OCI-LY7 (cell line): ENCODE measurements around the gene KRTDAP. TPM values are rescaled to one million over a fixed set of nuclear protein-coding genes. Genes with fewer than 3 reads are reported as not detected.

Experiments
- BruUV-seq: library from RNA; stranded (reverse); fragments of 400-500 nt; replicated peaks from 2 replicates; lab custom pipeline; 2021; lab: Mats Ljungman, UMichigan
- CTCF ChIA-PET: fragments of 300-600 bp; sonication (Branson Sonifier 250); formaldehyde crosslinking; loops from one replicate; lab custom pipeline; 2022; ENCODE audit warnings: antibody characterized with exemption; ENCODE audit not compliant: unreplicated experiment; lab: Charles Lee
- POLR2A ChIA-PET: fragments of 300-600 bp; sonication (Branson Sonifier 250); formaldehyde crosslinking; loops from one replicate; lab custom pipeline; 2022; ENCODE audit warnings: antibody characterized with exemption; lab: Charles Lee
- DNase-seq: peaks from one replicate; pipeline ENCODE4 v3.0.0-alpha.2; 2015; ENCODE audit warnings: low spot score
- H2AFZ ChIP-seq: fragments of 200-600 bp; sonication (generic), shearing (Covaris generic); 2 replicates; pipeline ENCODE4 v1.6.1; 2014; ENCODE audit warnings: mild to moderate bottlenecking, antibody characterized with exemption, low read length, moderate library complexity
- H3K27ac ChIP-seq: fragments of 200-600 bp; sonication (generic); 2 replicates; pipeline ENCODE4 v1.5.1; 2014; ENCODE audit warnings: mixed run types, low read depth, mild to moderate bottlenecking, moderate library complexity, low read length, inconsistent platforms; ENCODE audit not compliant: poor library complexity, severe bottlenecking
- H3K36me3 ChIP-seq: fragments of 200-600 bp; sonication (generic); 2 replicates; pipeline ENCODE4 v1.6.1; 2014; ENCODE audit warnings: mild to moderate bottlenecking, antibody characterized with exemption, low read length, moderate library complexity, mixed read lengths; ENCODE audit not compliant: insufficient read depth
- H3K4me1 ChIP-seq: fragments of 200-600 bp; sonication (generic); 2 replicates; pipeline ENCODE4 v1.5.1; 2014; ENCODE audit warnings: mild to moderate bottlenecking, low read length; ENCODE audit not compliant: insufficient read depth, poor library complexity, severe bottlenecking
- H3K4me2 ChIP-seq: fragments of 200-600 bp; sonication (generic); 2 replicates; pipeline ENCODE4 v1.6.1; 2014; ENCODE audit warnings: mild to moderate bottlenecking, low read length
- H3K4me3 ChIP-seq: fragments of 200-600 bp; sonication (generic); 2 replicates; pipeline ENCODE4 v1.5.1; 2014; ENCODE audit warnings: mild to moderate bottlenecking, low read depth, low read length; ENCODE audit not compliant: poor library complexity, severe bottlenecking
- H3K79me2 ChIP-seq: fragments of 200-600 bp; sonication (generic); 2 replicates; pipeline ENCODE4 v1.6.1; 2016; ENCODE audit warnings: low read depth, mild to moderate bottlenecking, low read length, moderate library complexity, mixed read lengths; ENCODE audit not compliant: insufficient read depth
- H3K9me2 ChIP-seq: fragments of 200-600 bp; sonication (generic); 2 replicates; pipeline ENCODE4 v1.6.1; 2016; ENCODE audit warnings: mild to moderate bottlenecking, low read length, mixed read lengths; ENCODE audit not compliant: insufficient read depth
- H3K9me3 ChIP-seq: fragments of 200-600 bp; sonication (generic); 2 replicates; pipeline ENCODE4 v1.6.1; 2014; ENCODE audit warnings: mild to moderate bottlenecking, mixed run types, low read length, mixed read lengths
- H4K20me1 ChIP-seq: fragments of 200-600 bp; sonication (generic); 2 replicates; pipeline ENCODE4 v1.6.1; 2014; ENCODE audit warnings: mild to moderate bottlenecking, antibody characterized with exemption, low read length, moderate library complexity, mixed read lengths; ENCODE audit not compliant: insufficient read depth
- CTCF ChIP-seq: fragments of 200-600 bp; sonication (generic); conservative IDR thresholded peaks from 2 replicates; pipeline ENCODE4 v1.5.1; 2014; ENCODE audit warnings: mild to moderate bottlenecking, antibody characterized with exemption, low read length, moderate library complexity, mixed read lengths
- EZH2phosphoT487 ChIP-seq: fragments of 200-600 bp; sonication (generic); IDR thresholded peaks from 2 replicates; pipeline ENCODE4 v1.6.1; 2018; ENCODE audit warnings: low read depth, borderline replicate concordance, mild to moderate bottlenecking, mixed run types, antibody characterized with exemption, low read length, moderate library complexity, mixed read lengths
- intact Hi-C: fragments of 100-400 bp; cut with micrococcal nuclease; formaldehyde crosslinking; loops from one replicate; pipeline ENCODE4 v1.10.0; 2022; ENCODE audit not compliant: unreplicated experiment
- total RNA-seq, 2 experiments: library from RNA; depleted of rRNA in 1 of 2; stranded (reverse); fragments of >200 nt in 1 of 2; shearing (Covaris generic) in 1 of 2; gene quantifications; 2 replicates each; pipeline ENCODE4 v1.2.3, GENCODE V29; 2014 to 2022

Gene KRTDAP
- total RNA-seq, 2 experiments from 2014 or later = not detected

- no TSS peak for BruUV-seq
- Histone ChIP-seq H3K4me2 (peak overlapping the region; percentile 67), H3K4me1 (peaks cover 65% of the 10 kb centered on the region), H4K20me1 (no peaks in the 10 kb centered on the region), H3K4me3 (peak overlapping the region; percentile 21), H3K9me2 (no peaks in the 10 kb centered on the region), H3K79me2 (no peaks in the 10 kb centered on the region), H3K9me3 (no peaks in the 10 kb centered on the region), H2AFZ (no peak overlapping the region), H3K27ac (peak overlapping the region; percentile 5), H3K36me3 (no peaks in the 10 kb centered on the region)
- POLR2A ChIA-PET = interaction anchor here (0.5 to 1.4 kb wide), 3 partner anchors 56 to 216 kb away, joined by 3 to 4 read pairs (median 3); no protein-coding TSS in a partner anchor
- DNase-seq = peak; percentile 80
- CTCF ChIA-PET = no interaction called here
- TF ChIP-seq CTCF = no peak
- TF ChIP-seq EZH2phosphoT487 = no peak
- intact Hi-C loops = no loop called here
These were observed 31.4 kb downstream of the KRTDAP start for GRCh38 chr19:35458731-35459391.

- intact Hi-C loops = no loop called here
- BruUV-seq = no TSS peak
- Histone ChIP-seq H3K79me2 (no peaks in the 10 kb centered on the region), H3K4me2 (peak overlapping the region; percentile 67; the same call in 1 of the 2 replicates), H2AFZ (no peak overlapping the region), H3K4me1 (peaks cover 58% of the 10 kb centered on the region), H4K20me1 (no peaks in the 10 kb centered on the region), H3K4me3 (no peak overlapping the region), H3K9me2 (no peaks in the 10 kb centered on the region), H3K36me3 (no peaks in the 10 kb centered on the region), H3K9me3 (no peaks in the 10 kb centered on the region), H3K27ac (no peak overlapping the region)
- ChIA-PET CTCF (no interaction called here), POLR2A (interaction anchor here (0.5 to 0.7 kb wide), 2 partner anchors 57 to 216 kb away, joined by 3 read pairs; no protein-coding TSS in a partner anchor)
- TF ChIP-seq CTCF (no peak), EZH2phosphoT487 (no peak)
- DNase-seq = no peak
These were observed 32.1 kb downstream of the KRTDAP start for GRCh38 chr19:35458192-35458591.

GRCh38 chr19:35457173-35457572 lies 33.1 kb downstream of the KRTDAP start:
- Histone ChIP-seq H4K20me1 (no peaks in the 10 kb centered on the region), H2AFZ (no peak overlapping the region), H3K27ac (no peak overlapping the region), H3K9me3 (no peaks in the 10 kb centered on the region), H3K79me2 (no peaks in the 10 kb centered on the region), H3K36me3 (no peaks in the 10 kb centered on the region), H3K4me3 (no peak overlapping the region), H3K4me1 (peaks cover 48% of the 10 kb centered on the region), H3K9me2 (no peaks in the 10 kb centered on the region), H3K4me2 (peak overlapping the region; percentile 25)
- ChIA-PET CTCF (no interaction called here), POLR2A (no interaction called here)
- no TSS peak for BruUV-seq
- intact Hi-C loops = no loop called here
- DNase-seq = peak; percentile 39
- TF ChIP-seq CTCF = no peak
- no peak for TF ChIP-seq EZH2phosphoT487
